Hypothalamus (tissue), 51 donors: ENCODE measurements around the gene TMEM101.
"Not testable (repeated sequence)": the region's sequence is repeated elsewhere in the genome, so short reads cannot be mapped to it uniquely, and the experiment has no call there.

Experiments used
- DNase-seq, 51 donors: peaks; one replicate each; lab custom pipeline; 2025; lab: John Stamatoyannopoulos, UW

TMEM101 gene

DNA sequence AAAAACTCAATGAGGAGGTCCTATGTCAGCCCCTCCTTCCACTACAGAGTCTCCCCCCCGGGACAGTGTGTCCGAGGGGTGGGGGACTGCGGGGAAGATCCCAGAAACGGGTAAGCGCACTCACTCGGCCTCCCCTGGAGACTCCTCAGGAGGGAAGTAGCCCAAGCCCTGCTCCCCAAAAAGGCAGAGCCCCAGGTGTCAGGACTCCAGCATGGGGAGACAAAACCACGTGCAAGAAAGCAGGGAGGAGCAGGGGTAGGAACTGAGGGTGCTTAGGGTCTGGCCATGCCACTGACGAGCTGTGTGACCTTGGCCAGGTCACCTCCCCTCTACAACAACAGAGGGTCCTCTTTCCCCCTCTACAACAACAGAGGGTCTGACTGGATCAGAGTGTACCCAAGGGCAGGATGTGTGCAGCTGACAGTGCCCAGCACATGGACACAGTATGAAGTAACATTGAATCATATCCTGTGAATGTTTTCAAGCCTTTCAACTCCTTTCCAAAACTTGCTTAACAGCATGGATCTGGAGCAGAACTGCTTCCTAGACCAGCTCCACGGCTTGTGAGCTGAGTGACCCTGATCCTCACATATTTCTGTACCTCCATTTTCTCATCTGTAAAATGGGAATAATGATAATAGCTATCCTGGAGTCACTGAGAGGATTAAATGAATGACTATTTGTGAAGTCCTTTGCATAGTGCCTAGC is 12.5 kb downstream of the TMEM101 start:
- DNase-seq = no peak

DNA sequence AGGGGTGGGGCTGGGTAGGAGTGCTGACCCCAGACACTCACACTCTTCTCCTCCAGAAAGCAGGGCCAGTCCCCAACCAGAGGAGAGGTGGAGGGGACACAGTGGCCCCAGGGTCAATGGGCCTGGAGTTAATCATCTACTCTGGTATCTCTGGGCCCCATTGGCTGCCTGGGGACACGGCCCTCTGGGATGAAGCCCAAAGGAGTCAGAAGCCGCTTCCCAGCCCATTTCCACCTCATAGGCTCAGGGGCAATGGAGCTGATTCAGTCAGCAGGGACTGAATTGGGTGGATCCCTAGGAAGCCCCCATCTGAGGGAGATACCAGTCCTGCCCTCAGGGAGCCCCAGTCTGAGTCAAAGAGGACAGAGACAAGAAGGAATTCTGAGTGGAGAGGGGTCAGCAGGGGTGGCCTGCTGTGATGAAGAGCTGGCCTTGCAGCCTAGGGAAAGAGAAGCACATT is 13.3 kb downstream of the TMEM101 start:
- DNase-seq = no peak

DNA sequence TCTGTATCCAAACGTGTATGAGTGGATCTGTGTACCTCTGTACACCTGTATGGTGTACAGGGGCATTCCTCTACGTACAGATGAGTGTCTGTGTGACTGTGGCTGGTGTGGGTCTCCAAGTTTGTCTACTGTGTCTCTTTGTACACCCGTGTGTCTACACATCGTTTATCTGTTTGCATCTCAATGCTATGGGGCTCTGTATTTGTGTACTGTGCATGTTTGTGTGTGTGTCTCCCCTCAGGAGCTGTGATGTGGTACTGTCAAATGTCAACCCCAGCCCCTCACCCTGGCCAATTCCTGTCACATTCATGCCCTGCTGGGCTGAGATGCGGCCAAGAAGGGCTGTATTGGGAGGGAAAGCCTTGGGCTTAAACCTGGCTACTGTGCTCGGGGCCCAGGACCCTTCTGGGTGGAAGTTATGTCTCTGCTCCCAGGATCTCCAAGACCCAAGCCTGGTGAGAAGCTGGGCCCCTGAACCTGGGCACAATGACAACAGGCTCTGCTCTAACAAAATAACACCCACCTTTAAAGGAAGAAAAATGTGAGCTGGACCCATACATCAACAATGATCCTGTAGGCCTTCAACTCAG is 13.8 kb downstream of the TMEM101 start:
- DNase-seq = no peak

GRCh38 chr17:44000141-44000860 is 14.5 kb downstream of the TMEM101 start:
- no peak for DNase-seq

DNA sequence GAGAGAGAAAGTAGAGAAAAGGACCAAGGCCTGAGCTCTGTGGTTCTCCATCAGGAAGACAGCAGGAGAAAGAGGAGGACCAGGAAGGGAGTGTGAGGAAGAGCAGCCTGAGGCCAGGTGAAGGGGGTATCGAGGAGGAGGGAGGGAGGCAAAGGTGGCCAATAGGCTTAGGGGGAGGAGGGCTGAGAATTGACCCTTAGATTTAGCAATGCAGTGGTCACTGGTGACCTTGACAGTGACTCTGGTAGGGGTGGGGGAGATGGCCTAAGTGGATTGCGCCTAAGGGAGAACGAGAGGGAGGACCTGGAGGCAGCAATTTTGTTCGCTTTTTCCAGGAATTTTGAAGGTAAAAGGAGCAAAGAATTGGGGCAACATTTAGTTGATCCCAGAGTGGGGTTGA is 15.7 kb downstream of the TMEM101 start:
- no peak for DNase-seq

- DNase-seq = no peak
These were observed 16.2 kb downstream of the TMEM101 start for GRCh38 chr17:43998552-43998951.

- not testable (repeated sequence) for DNase-seq
These were observed 17.6 kb downstream of the TMEM101 start for GRCh38 chr17:43997180-43997579.

GRCh38 chr17:43995150-43995471 is 19.7 kb downstream of the TMEM101 start:
- DNase-seq = no peak

DNA sequence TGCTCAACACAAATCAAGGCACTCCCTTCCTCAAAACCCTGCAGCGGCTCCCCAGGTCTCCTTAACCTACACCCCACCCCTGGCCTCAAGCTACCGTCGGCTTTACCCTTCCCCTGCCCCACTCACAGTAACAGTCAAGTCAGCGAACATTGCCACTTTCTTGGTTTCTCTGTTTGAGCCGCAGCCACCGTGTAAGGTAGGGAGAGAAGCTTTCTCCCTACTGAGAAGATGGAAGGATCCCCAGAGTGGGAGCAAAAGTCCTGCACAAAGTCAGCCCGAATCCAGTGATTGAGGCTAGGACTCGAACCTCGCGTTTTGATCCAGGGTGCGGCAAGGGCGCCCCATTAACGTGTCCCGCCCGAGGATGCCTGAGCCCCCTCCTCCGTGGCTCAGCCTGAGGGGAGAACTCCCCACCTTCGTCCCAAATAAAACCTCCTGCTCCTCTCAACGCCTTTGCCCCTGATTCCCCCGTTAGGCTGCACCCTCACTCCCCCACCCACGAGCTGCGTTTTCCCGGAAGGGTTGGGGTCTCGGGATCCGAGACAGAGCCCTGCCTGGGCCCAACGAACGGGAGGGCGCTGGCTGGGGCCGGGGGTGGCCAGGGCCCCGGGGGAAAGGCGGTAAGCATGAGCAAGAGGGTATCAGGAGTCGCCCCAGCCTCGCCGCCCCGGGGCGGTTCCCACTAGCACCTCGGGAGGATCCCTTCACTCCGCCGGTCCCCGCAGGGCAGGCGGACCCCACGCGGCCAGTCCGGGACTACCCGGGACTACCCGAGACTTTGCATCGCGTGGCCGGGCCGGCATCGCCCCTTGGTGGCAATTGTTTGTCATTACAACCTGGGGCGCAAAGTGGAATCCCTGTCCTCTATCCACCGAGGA is 20.3 kb downstream of the TMEM101 start:
- peak in 45 of 51 donors; percentile 3 to 81 (median 42) for DNase-seq

GRCh38 chr17:43992641-43993040 is 22.1 kb downstream of the TMEM101 start:
- DNase-seq = no peak

DNA sequence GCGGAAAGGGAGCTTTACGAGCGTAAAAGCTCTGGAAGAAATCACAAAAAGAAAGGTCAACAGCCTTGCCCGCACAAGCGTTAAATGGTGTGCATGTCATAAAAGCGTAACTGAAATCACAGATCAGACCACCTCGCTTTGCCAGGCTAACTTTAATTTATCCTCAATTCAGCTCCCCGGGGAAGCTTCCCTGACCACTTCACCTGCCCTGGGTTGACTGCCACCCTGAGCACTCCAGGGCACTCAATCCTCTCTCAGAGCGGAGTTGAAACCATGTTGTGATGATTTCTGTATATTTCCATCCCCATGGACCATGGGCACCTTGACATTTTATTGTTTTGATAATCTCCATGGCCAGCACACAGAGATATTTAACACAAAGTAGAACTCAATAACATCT is 26.5 kb downstream of the TMEM101 start:
- no peak for DNase-seq

DNA sequence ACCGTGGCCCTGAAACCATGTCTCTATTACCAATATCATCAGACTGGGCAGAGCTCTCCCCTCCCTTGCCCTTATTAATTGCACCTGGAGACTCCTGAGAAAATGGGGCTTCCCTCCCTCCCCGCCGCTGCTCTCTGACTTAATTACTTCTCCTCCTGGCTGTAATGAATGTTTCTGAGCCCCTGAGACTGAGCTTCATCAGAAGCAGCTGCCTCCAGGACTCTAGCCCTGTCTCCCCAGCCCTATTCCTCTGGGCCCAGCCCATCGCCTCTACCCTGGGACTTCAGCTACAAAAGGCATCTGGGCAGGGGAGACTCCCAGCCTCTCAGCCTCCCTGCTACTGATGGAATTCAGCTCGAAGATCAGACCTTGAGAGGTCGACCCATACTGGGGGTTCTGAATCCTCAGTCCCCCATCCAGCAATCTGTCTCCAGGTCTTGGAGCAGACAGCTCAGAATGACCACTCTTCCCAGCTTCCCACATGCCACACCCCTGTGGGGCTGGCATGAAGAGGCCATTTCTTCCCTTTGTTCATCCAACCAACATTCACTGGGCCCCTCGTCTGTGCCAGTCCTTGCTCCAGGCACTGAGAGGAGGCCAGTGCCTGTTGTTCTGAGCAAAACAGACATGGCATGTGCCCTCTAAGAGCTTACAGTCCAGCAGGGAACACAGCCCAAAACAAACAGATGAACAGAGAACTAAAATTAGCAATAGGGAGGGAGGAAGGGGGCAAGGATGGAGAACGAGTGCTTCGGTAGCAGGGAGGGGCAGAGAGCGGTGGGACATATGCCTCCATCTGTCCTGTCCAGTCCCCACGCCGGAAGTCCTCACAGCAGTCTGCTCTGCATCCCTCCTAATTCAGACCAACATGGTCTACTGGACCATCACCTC is 27.4 kb downstream of the TMEM101 start:
- DNase-seq = no peak

DNA sequence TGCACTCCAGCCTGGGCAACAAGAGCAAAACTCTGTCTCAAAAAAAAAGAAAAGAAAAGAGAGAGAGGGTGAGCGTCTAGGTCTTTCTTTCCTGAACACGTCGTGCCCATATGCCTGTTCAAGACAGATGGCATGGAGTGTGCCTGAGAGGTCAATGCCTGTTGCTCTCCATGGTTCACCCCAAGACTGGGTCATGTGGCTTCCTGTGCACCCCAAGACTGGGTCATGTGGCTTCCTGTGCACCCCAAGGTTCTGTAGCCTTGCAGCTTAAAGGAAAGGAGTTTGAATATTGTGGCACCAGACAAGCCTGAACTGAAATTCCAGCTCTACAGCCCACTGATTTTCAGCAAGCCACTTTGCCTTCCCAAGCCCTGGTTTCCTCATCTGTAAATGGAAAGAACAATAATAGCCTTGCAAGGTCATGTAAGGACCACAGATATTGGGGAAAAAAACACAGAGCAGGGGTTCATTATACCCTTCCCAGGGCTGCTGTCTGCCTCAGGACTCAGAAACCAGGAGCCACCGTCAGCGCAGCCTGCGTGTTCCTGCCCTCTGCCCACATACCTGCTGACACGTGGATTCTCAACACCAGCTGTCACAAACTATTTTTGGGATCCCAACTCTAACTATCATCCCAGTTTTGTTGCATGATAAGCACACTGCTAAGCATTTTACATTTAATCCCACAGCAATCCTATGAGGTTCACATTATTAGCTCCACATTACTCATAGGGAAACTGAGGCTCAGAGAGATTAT is 28.4 kb downstream of the TMEM101 start:
- no peak for DNase-seq

- no peak for DNase-seq
These were observed 30.2 kb downstream of the TMEM101 start for GRCh38 chr17:43984521-43984920.

- DNase-seq = peak in 3 of 51 donors; percentile 7 to 26 (median 10)
These were observed 31.0 kb downstream of the TMEM101 start for GRCh38 chr17:43983515-43984411.

GRCh38 chr17:43983196-43983514 is 31.6 kb downstream of the TMEM101 start:
- no peak for DNase-seq

- no peak for DNase-seq
These were observed 32.6 kb downstream of the TMEM101 start for GRCh38 chr17:43982171-43982570.

DNA sequence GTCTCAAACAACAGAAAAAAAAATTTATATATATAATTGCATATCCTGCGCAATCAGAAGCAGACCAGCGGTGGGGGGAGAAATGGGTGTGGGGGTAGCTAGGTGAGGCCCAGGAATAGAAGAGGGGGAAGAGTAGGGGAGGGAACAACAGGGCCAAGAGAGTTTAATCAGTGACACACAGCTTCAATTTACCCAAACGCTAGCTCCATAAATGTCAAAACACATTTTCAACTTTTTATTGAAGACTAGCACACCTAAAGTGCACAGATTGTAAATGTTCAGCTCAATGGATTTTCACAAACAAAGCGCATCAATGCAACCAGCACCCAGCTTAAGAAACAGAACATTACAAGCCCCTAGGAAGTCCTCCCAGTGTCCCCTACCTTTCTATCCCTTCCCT is 35.1 kb downstream of the TMEM101 start:
- DNase-seq = no peak
